ENCODE measurements around the gene HMGXB4. TPM values are rescaled to one million over a fixed set of nuclear protein-coding genes. Genes with fewer than 3 reads are reported as not detected.
A peak's percentile ranks its signal among the peaks of the same experiment; 100 is the strongest.

Gene HMGXB4
- total RNA-seq, 1 donor from 2014 or later: 16.7 TPM

DNA sequence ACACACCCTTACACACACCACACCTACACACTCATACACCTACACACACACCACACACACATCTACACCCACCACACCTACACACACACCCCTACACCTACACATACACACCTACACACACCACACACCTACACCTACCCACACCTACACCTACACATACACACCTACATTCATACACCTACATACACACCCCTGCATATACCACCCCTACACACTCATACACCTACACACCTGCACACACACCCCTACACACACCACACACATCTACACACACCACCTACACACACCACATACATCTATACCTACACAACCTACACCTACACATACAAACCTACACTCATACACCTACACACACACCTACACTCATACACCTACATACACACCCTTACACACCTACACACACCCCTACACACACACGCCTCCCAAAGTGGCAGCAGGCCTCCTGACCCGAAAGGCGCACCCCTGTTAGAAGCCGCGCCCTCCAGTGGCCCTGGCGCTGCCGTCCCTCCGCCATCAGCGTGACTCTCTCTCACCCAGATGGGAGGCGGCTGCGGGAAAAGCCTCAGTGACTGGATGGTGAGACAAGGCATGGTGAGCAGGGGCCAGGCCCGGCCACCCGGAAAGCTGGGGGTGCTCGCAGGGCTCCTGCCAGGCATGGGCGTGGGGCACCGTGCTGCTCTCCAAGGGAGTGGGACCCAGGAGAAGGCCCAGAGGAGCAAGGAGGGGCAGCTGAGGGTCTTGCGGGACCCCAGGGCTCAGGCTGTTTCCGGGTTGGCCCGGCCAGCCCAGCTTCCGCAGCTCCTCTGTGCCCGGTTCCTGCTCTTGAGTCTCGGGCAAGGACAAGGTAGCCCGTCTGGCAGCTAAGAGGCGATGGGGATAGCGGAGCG lies 86.6 kb downstream of the HMGXB4 start:
- no peak overlapping the region for H3K27ac ChIP-seq (ENCODE audit: low read depth, low read length)
- H2AFZ ChIP-seq (ENCODE audit: low read depth, low read length): no peak overlapping the region
- peaks cover 4% of the 10 kb centered on the region for H4K20me1 ChIP-seq (ENCODE audit: insufficient read depth, low read length)
- Mint-ChIP-seq H3K9me3 (ENCODE audit: unreplicated experiment) (no peaks in the 10 kb centered on the region), H3K4me1 (ENCODE audit: low read depth, unreplicated experiment) (no peaks in the 10 kb centered on the region), H3K27ac (ENCODE audit: unreplicated experiment) (no peak overlapping the region), H3K4me3 (ENCODE audit: unreplicated experiment) (no peak overlapping the region), H3K27me3 (ENCODE audit: low read depth, unreplicated experiment) (no peaks in the 10 kb centered on the region), H3K36me3 (ENCODE audit: low read depth, unreplicated experiment) (peaks cover 15% of the 10 kb centered on the region)
- FAIRE-seq (peak; percentile 80), DNase-seq (ENCODE audit: low read depth) (no peak)
- H3K9me3 ChIP-seq (ENCODE audit: insufficient read depth, low read depth, low read length): peaks cover 8% of the 10 kb centered on the region
- H3K4me3 ChIP-seq (ENCODE audit: insufficient read depth, low read depth, low read length): no peak overlapping the region
- peaks cover 4% of the 10 kb centered on the region for H3K36me3 ChIP-seq (ENCODE audit: insufficient read depth, low read length)
- H3K79me2 ChIP-seq (ENCODE audit: insufficient read depth, low read length): no peaks in the 10 kb centered on the region
- H3K27me3 ChIP-seq (ENCODE audit: insufficient read depth, low read length): no peaks in the 10 kb centered on the region
- H3K4me2 ChIP-seq (ENCODE audit: low read length): no peak overlapping the region
- TF ChIP-seq EZH2 (IDR thresholded peaks at IDR 0.05; ENCODE audit: insufficient read depth, low read length) (no peak), CTCF (IDR thresholded peaks at IDR 0.05; ENCODE audit: insufficient read depth, low read depth, low read length) (no peak)
- H3K4me1 ChIP-seq (ENCODE audit: insufficient read depth, low read length): no peaks in the 10 kb centered on the region
- no peak overlapping the region for H3K9ac ChIP-seq (ENCODE audit: low read length)

GRCh38 chr22:35344956-35345690 lies 87.8 kb downstream of the HMGXB4 start:
- DNase-seq (ENCODE audit: low read depth): no peak

More at GRCh38 chr22:35344956-35345690, 87.8 kb downstream of the HMGXB4 start:
- Mint-ChIP-seq H3K27me3 (ENCODE audit: low read depth, unreplicated experiment) (no peaks in the 10 kb centered on the region), H3K36me3 (ENCODE audit: low read depth, unreplicated experiment) (peaks cover 10% of the 10 kb centered on the region), H3K27ac (ENCODE audit: unreplicated experiment) (no peak overlapping the region), H3K9me3 (ENCODE audit: unreplicated experiment) (no peaks in the 10 kb centered on the region), H3K4me1 (ENCODE audit: low read depth, unreplicated experiment) (peaks cover 4% of the 10 kb centered on the region), H3K4me3 (ENCODE audit: unreplicated experiment) (no peak overlapping the region)
- no peak overlapping the region for H3K4me3 ChIP-seq (ENCODE audit: insufficient read depth, low read depth, low read length)
- FAIRE-seq: no peak
- TF ChIP-seq EZH2 (IDR thresholded peaks at IDR 0.05; ENCODE audit: insufficient read depth, low read length) (no peak), CTCF (IDR thresholded peaks at IDR 0.05; ENCODE audit: insufficient read depth, low read depth, low read length) (no peak)
- H3K36me3 ChIP-seq (ENCODE audit: insufficient read depth, low read length): peaks cover 4% of the 10 kb centered on the region
- no peak overlapping the region for H3K9ac ChIP-seq (ENCODE audit: low read length)
- no peaks in the 10 kb centered on the region for H3K4me1 ChIP-seq (ENCODE audit: insufficient read depth, low read length)
- no peaks in the 10 kb centered on the region for H3K79me2 ChIP-seq (ENCODE audit: insufficient read depth, low read length)
- peaks cover 8% of the 10 kb centered on the region for H3K9me3 ChIP-seq (ENCODE audit: insufficient read depth, low read depth, low read length)
- no peak overlapping the region for H3K4me2 ChIP-seq (ENCODE audit: low read length)
- H3K27ac ChIP-seq (ENCODE audit: low read depth, low read length): no peak overlapping the region
- H3K27me3 ChIP-seq (ENCODE audit: insufficient read depth, low read length): no peaks in the 10 kb centered on the region
- no peak overlapping the region for H2AFZ ChIP-seq (ENCODE audit: low read depth, low read length)
- H4K20me1 ChIP-seq (ENCODE audit: insufficient read depth, low read length): peaks cover 4% of the 10 kb centered on the region

Small RNA genes within 50 kb of the gene (microRNA-seq; reads per million reads assigned to microRNA genes)
- gene MIR3909 (9.9 reads per million, percentile 35 among the genes with 10 or more reads in this experiment), gene MIR6069 (not detected)

Other genes starting within 250 kb of the HMGXB4 start
- gene ISX, start 191.3 kb upstream of the HMGXB4 start, total RNA-seq: not detected in 2 replicates
- gene TOM1, start 42.4 kb downstream of the HMGXB4 start, total RNA-seq: 27.3 and 29.6 TPM in 2 replicates
- 14.0 and 17.0 TPM in 2 replicates for gene HMOX1, start 123.6 kb downstream of the HMGXB4 start, total RNA-seq
- 12.6 and 12.8 TPM in 2 replicates for gene MCM5, start 142.6 kb downstream of the HMGXB4 start, total RNA-seq